Activated B cell treated with CpG ODN at 0.5 μM for 24 hours (primary cell): ENCODE measurements around the gene AGBL1. TPM values are rescaled to one million over a fixed set of nuclear protein-coding genes. Genes with fewer than 3 reads are reported as not detected.

Source experiments
- ATAC-seq: fragments of 200-7000 bp; cut with Tn5 transposase; one replicate; pipeline ENCODE4 v1.10.0; 2021; ENCODE audit warnings: low read depth, mild to moderate bottlenecking, moderate library complexity
- CTCF ChIA-PET: fragments of 350-600 bp; sonication (Branson Sonifier 250); formaldehyde crosslinking; loops from one replicate; lab custom pipeline; 2021; ENCODE audit warnings: antibody characterized with exemption; lab: Charles Lee
- POLR2A ChIA-PET: fragments of 350-600 bp; sonication (Branson Sonifier 250); formaldehyde crosslinking; loops from one replicate; lab custom pipeline; 2021; ENCODE audit warnings: antibody characterized with exemption; lab: Charles Lee
- DNase-seq: peaks from one replicate; pipeline ENCODE4 v3.0.0; 2022
- H3K27ac Mint-ChIP-seq: one replicate; pipeline ENCODE4 v1.8.0; 2020; ENCODE audit warnings: mixed read lengths
- H3K27me3 Mint-ChIP-seq: one replicate; pipeline ENCODE4 v1.8.0; 2021; ENCODE audit warnings: mixed read lengths
- H3K36me3 Mint-ChIP-seq: one replicate; pipeline ENCODE4 v1.8.0; 2021; ENCODE audit warnings: low read depth, mixed read lengths
- H3K4me1 Mint-ChIP-seq: one replicate; pipeline ENCODE4 v1.8.0; 2021; ENCODE audit warnings: mixed read lengths
- H3K4me3 Mint-ChIP-seq: one replicate; pipeline ENCODE4 v1.8.0; 2020; ENCODE audit warnings: mild to moderate bottlenecking, mixed read lengths
- H3K9me3 Mint-ChIP-seq: one replicate; pipeline ENCODE4 v1.8.0; 2020; ENCODE audit warnings: mixed read lengths
- CTCF ChIP-seq: fragments of 200-600 bp; IDR thresholded peaks from one replicate; pipeline ENCODE4 v1.8.0; 2022; ENCODE audit warnings: antibody characterized with exemption, mild to moderate bottlenecking
- intact Hi-C: fragments of 100-400 bp; cut with micrococcal nuclease; formaldehyde crosslinking; loops from one replicate; pipeline ENCODE4 v1.15.1; 2024
- total RNA-seq: library from RNA; stranded (reverse); gene quantifications from 2 replicates; pipeline ENCODE4 v1.2.3, GENCODE V29; 2022

The AGBL1 gene
- total RNA-seq, 1 donor from 2014 or later = not detected

DNA sequence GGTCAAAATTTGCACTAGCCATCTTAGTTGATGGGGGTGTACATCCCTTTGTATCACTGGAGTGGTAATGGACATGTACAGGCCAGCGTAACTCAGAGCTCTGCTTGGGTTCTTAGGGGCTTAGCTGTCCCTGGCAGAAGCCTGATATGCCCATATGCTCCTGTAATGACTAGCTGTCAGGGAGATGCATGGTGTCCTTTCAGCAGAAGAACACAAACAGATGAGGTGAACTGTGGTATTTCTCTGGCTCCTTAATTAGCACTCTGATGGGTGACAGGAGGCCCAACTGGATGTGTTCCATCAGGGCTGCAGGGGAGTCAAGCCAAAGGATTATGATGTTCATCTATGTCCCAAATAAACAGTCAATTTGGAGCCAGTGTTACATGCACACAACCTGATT lies 774.5 kb downstream of the AGBL1 start:
- ATAC-seq (no peak), DNase-seq (no peak)
- no peaks in the 10 kb centered on the region for H3K4me1 Mint-ChIP-seq
- H3K9me3 Mint-ChIP-seq = peaks cover 2% of the 10 kb centered on the region
- TF ChIP-seq CTCF = no peak
- H3K27me3 Mint-ChIP-seq = no peaks in the 10 kb centered on the region
- ChIA-PET CTCF (no interaction called here), POLR2A (no interaction called here)
- H3K36me3 Mint-ChIP-seq = no peaks in the 10 kb centered on the region
- intact Hi-C loops = no loop called here
- H3K4me3 Mint-ChIP-seq = no peak overlapping the region
- no peak overlapping the region for H3K27ac Mint-ChIP-seq

- DNase-seq = no peak
- ChIA-PET CTCF (no interaction called here), POLR2A (no interaction called here)
- no peak for TF ChIP-seq CTCF
- no peak overlapping the region for H3K4me3 Mint-ChIP-seq
- H3K9me3 Mint-ChIP-seq = peaks cover 2% of the 10 kb centered on the region
- no peak for ATAC-seq
- no peak overlapping the region for H3K27ac Mint-ChIP-seq
- no peaks in the 10 kb centered on the region for H3K4me1 Mint-ChIP-seq
- H3K27me3 Mint-ChIP-seq = no peaks in the 10 kb centered on the region
- H3K36me3 Mint-ChIP-seq = no peaks in the 10 kb centered on the region
- intact Hi-C loops = no loop called here
Observed at GRCh38 chr15:86855307-86856291, 775.9 kb downstream of the AGBL1 start.

DNA sequence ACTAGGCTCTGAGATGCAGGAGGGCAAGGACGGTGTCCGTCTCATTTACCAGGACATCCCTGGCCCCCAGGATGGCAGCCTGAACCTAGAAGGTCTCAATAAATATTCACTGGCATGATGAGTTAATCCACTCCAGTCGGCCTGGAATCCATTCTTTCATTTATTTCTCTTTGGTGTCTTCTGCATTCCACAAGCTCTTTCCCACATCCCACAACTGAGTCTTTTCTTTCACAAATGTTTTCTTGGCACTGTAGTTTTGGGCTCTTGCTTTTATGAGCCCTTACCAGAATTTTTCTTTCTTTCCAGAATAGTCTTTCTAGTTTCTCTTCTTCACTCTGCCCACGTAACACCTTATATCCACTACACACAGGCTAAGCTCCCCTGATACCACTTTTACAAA lies 778.0 kb downstream of the AGBL1 start:
- ATAC-seq = no peak
- ChIA-PET CTCF (no interaction called here), POLR2A (no interaction called here)
- Mint-ChIP-seq H3K27ac (no peak overlapping the region), H3K9me3 (no peaks in the 10 kb centered on the region), H3K4me1 (no peaks in the 10 kb centered on the region), H3K27me3 (no peaks in the 10 kb centered on the region), H3K4me3 (no peak overlapping the region), H3K36me3 (no peaks in the 10 kb centered on the region)
- DNase-seq = no peak
- intact Hi-C loops = no loop called here
- TF ChIP-seq CTCF = no peak

GRCh38 chr15:86863226-86863915 lies 783.7 kb downstream of the AGBL1 start:
- POLR2A ChIA-PET = no interaction called here
- CTCF ChIA-PET = no interaction called here
- H3K4me1 Mint-ChIP-seq = no peaks in the 10 kb centered on the region
- no peak overlapping the region for H3K27ac Mint-ChIP-seq
- no peaks in the 10 kb centered on the region for H3K36me3 Mint-ChIP-seq
- ATAC-seq (no peak), DNase-seq (no peak)
- H3K27me3 Mint-ChIP-seq = no peaks in the 10 kb centered on the region
- intact Hi-C loops = no loop called here
- H3K4me3 Mint-ChIP-seq = no peak overlapping the region
- no peaks in the 10 kb centered on the region for H3K9me3 Mint-ChIP-seq
- no peak for TF ChIP-seq CTCF

GRCh38 chr15:86865920-86866319 lies 786.2 kb downstream of the AGBL1 start:
- DNase-seq (no peak), ATAC-seq (no peak)
- TF ChIP-seq CTCF = no peak
- ChIA-PET POLR2A (no interaction called here), CTCF (no interaction called here)
- Mint-ChIP-seq H3K36me3 (no peaks in the 10 kb centered on the region), H3K4me3 (no peak overlapping the region), H3K9me3 (no peaks in the 10 kb centered on the region), H3K4me1 (no peaks in the 10 kb centered on the region), H3K27ac (no peak overlapping the region), H3K27me3 (no peaks in the 10 kb centered on the region)
- intact Hi-C loops = no loop called here
